ENCODE results near the gene ATP11C. TPM values are rescaled to one million over a fixed set of nuclear protein-coding genes. Genes with fewer than 3 reads are reported as not detected.

ATP11C gene
- polyA plus RNA-seq, 2 of the 4 experiments (the other 2 are of a cell fraction), result 16.4 to 34.3 TPM

GRCh38 chrX:139831675-139832456 is 101.0 kb downstream of the ATP11C start:
- Histone ChIP-seq H3K27ac (no peak overlapping the region), H3K4me3 (no peak overlapping the region), H3K4me1 (peaks cover 29% of the 10 kb centered on the region; the same call in 2 of the 3 replicates), H3K9me3 (no peaks in the 10 kb centered on the region), H3K4me2 (peak overlapping the region; percentile 47)
- FAIRE-seq (peak; percentile 36), DNase-seq (ENCODE audit: low read depth in 1 of 2, low spot score in 1 of 2) (peak in 1 of 2 experiments; percentile 33), ATAC-seq (peak; percentile 74 to 80)
- ChIA-PET POLR2A (interaction anchor here (1.0 to 1.1 kb wide), 2 partner anchors 101 to 102 kb away, joined by 3 to 4 read pairs; partner anchors contain the start of gene ATP11C), CTCF (interaction anchor here (0.6 kb wide), 2 partner anchors 90 to 110 kb away, joined by 3 read pairs; no protein-coding TSS in a partner anchor)
- 71% methylated on average over 3 of the region's 3 CpGs for WGBS (ENCODE audit: missing lambda C conversion rate)
- TF ChIP-seq BCL3 (IDR thresholded peaks at IDR 0.05), result no peak
- TF ChIP-seq CHD4 (IDR thresholded peaks at IDR 0.05; ENCODE audit: borderline replicate concordance), result no peak
- no peak for TF ChIP-seq RAD21 (conservative IDR thresholded peaks at IDR 0.05 in 1 of 2, IDR thresholded peaks at IDR 0.05 in 1 of 2)
- no peak for TF ChIP-seq HOXB13 (CRISPR knock-in tag; IDR thresholded peaks at IDR 0.05; ENCODE audit: low read depth)

GRCh38 chrX:139831017-139831416 is 101.8 kb downstream of the ATP11C start:
- H3K27ac ChIP-seq, result no peak overlapping the region
- DNase-seq (ENCODE audit: low read depth in 1 of 2, low spot score in 1 of 2) (no peak), ATAC-seq (no peak), FAIRE-seq (no peak)
- H3K4me3 ChIP-seq, result no peak overlapping the region
- ChIA-PET POLR2A (no interaction called here), CTCF (interaction anchor here (0.6 kb wide), 1 partner anchor 91 kb away, joined by 3 read pairs; no protein-coding TSS in a partner anchor)
- TF ChIP-seq MAFK (IDR thresholded peaks at IDR 0.05; ENCODE audit: partially characterized antibody) (no peak), EP300 (IDR thresholded peaks at IDR 0.05) (no peak)
- H3K4me2 ChIP-seq, result no peak overlapping the region
- H3K9me3 ChIP-seq, result no peaks in the 10 kb centered on the region
- H3K4me1 ChIP-seq, result peaks cover 37% of the 10 kb centered on the region

- Histone ChIP-seq H3K27ac (no peak overlapping the region), H3K4me1 (peaks cover 44% of the 10 kb centered on the region), H3K4me3 (no peak overlapping the region), H3K4me2 (no peak overlapping the region), H3K9me3 (no peaks in the 10 kb centered on the region)
- 53% methylated on average over 1 of the region's 1 CpG for WGBS (ENCODE audit: missing lambda C conversion rate)
- FAIRE-seq, result no peak
- ATAC-seq, result no peak
- no peak for TF ChIP-seq HOXB13 (CRISPR knock-in tag; IDR thresholded peaks at IDR 0.05; ENCODE audit: low read depth)
- TF ChIP-seq KDM1A (IDR thresholded peaks at IDR 0.05; ENCODE audit: low read depth), result no peak
- TF ChIP-seq SREBF2 (IDR thresholded peaks at IDR 0.05), result no peak
- CTCF ChIA-PET, result no interaction called here
- DNase-seq (ENCODE audit: low read depth in 1 of 2, low spot score in 1 of 2), result no peak
- POLR2A ChIA-PET, result no interaction called here
Measured at GRCh38 chrX:139828830-139829229, 104.0 kb downstream of the ATP11C start.

- 40% methylated on average over 1 of the region's 1 CpG for WGBS (ENCODE audit: missing lambda C conversion rate)
- Histone ChIP-seq H3K4me3 (no peak overlapping the region), H3K9me3 (no peaks in the 10 kb centered on the region), H3K27ac (no peak overlapping the region), H3K4me1 (peaks cover 48% of the 10 kb centered on the region), H3K4me2 (peak overlapping the region; percentile 53)
- ATAC-seq (0 out of 6 replicates have a peak, but pooled peaks of 1 of the 2 experiments have one; percentile 30), DNase-seq (ENCODE audit: low read depth in 1 of 2, low spot score in 1 of 2) (peak in 1 of 2 experiments; percentile 2), FAIRE-seq (no peak)
- POLR2A ChIA-PET, result no interaction called here
- CTCF ChIA-PET, result no interaction called here
- TF ChIP-seq BHLHE40 (IDR thresholded peaks at IDR 0.05; ENCODE audit: low read depth, low read length) (no peak), FOXS1 (CRISPR knock-in tag; IDR thresholded peaks at IDR 0.05) (no peak), NFE2L2 (conservative IDR thresholded peaks at IDR 0.05; ENCODE audit: low read length) (no peak), KDM1A (IDR thresholded peaks at IDR 0.05; ENCODE audit: low read depth) (no peak)
Measured at GRCh38 chrX:139828033-139828432, 104.8 kb downstream of the ATP11C start.

GRCh38 chrX:139826065-139827044 is 106.5 kb downstream of the ATP11C start:
- Histone ChIP-seq H3K4me1 (peaks cover 35% of the 10 kb centered on the region), H3K9me3 (no peaks in the 10 kb centered on the region), H3K4me2 (peak overlapping the region; percentile 37; the same call in 2 of the 3 replicates), H3K27ac (no peak overlapping the region), H3K4me3 (no peak overlapping the region)
- no peak for DNase-seq (ENCODE audit: low read depth in 1 of 2, low spot score in 1 of 2)
- POLR2A ChIA-PET, result no interaction called here
- TF ChIP-seq HOXA7 (CRISPR knock-in tag; IDR thresholded peaks at IDR 0.05) (no peak), CBX8 (IDR thresholded peaks at IDR 0.05) (no peak), ZC3H11A (IDR thresholded peaks at IDR 0.05) (no peak), EHMT2 (IDR thresholded peaks at IDR 0.05; ENCODE audit: low read depth) (no peak), PBX3 (IDR thresholded peaks at IDR 0.05) (no peak), RNF2 (IDR thresholded peaks at IDR 0.05; ENCODE audit: borderline replicate concordance, low read depth) (no peak)
- no peak for ATAC-seq
- CTCF ChIA-PET, result no interaction called here
- 63% methylated on average over 8 of the region's 8 CpGs for WGBS (ENCODE audit: missing lambda C conversion rate)
- FAIRE-seq, result peak; percentile 36
